SK-N-SH (cell line): ENCODE data around the gene TMEM176B. TPM values are rescaled to one million over a fixed set of nuclear protein-coding genes. Genes with fewer than 3 reads are reported as not detected.

ENCODE experiments used
- CTCF ChIA-PET: fragments of 300-600, 350-600 bp; formaldehyde crosslinking; extraction: SDS; loops from one replicate; lab custom pipeline; 2021; lab: Yijun Ruan, JAX
- POLR2A ChIA-PET: fragments of 350-600 bp; sonication (Branson Sonifier 250); formaldehyde crosslinking; extraction: SDS; loops from one replicate; lab custom pipeline; 2020; ENCODE audit warnings: antibody characterized with exemption, inconsistent platforms; lab: Yijun Ruan, JAX
- DNase-seq: peaks from one replicate; pipeline ENCODE4 v3.0.0; 2012
- H2AFZ ChIP-seq: fragments of 200-600 bp; sonication (generic); 2 replicates; pipeline ENCODE4 v1.8.1; 2016; ENCODE audit warnings: antibody characterized with exemption, mild to moderate bottlenecking, low read depth
- H3F3A ChIP-seq: fragments of 200-600 bp; sonication (generic); replicated peaks from 2 replicates; pipeline ENCODE3; 2016; ENCODE audit warnings: antibody characterized with exemption, mild to moderate bottlenecking; ENCODE audit not compliant: insufficient read depth
- H3K27ac ChIP-seq, 2 experiments: fragments of 200-500 bp in 1 of 2; fragments of 200-600 bp in 1 of 2; sonication (Bioruptor generic) in 1 of 2; sonication (generic), shearing (Covaris generic) in 1 of 2; 2 replicates each; pipeline versions ENCODE4 v1.5.1 to v1.6.1; 2014 to 2016; ENCODE audit warnings: low read depth in 2 of 2, inconsistent platforms in 1 of 2, low read length in 1 of 2, mild to moderate bottlenecking in 1 of 2, mixed read lengths in 1 of 2
- H3K27me3 ChIP-seq: fragments of 200-600 bp; sonication (generic), shearing (Covaris generic); 2 replicates; pipeline ENCODE4 v1.6.1; 2016; ENCODE audit warnings: mixed run types; ENCODE audit not compliant: insufficient read depth
- H3K36me3 ChIP-seq, 2 experiments: fragments of 200-500 bp in 1 of 2; fragments of 200-600 bp in 1 of 2; sonication (Bioruptor generic) in 1 of 2; sonication (generic) in 1 of 2; replicated peaks in 1 of 2; 2 replicates each; pipeline versions ENCODE3 to v1.5.1; 2014 to 2016; ENCODE audit warnings: low read length in 1 of 2, mild to moderate bottlenecking in 1 of 2; ENCODE audit not compliant: insufficient read depth in 2 of 2, control insufficient read depth in 1 of 2
- H3K4me1 ChIP-seq, 2 experiments: fragments of 200-500 bp in 1 of 2; fragments of 200-600 bp in 1 of 2; sonication (Bioruptor generic) in 1 of 2; sonication (generic), shearing (Covaris generic) in 1 of 2; 2 replicates each; pipeline versions ENCODE4 v1.5.1 to v1.6.1; 2014 to 2016; ENCODE audit warnings: low read depth in 1 of 2, low read length in 1 of 2, mixed run types in 1 of 2; ENCODE audit not compliant: insufficient read depth in 2 of 2, control insufficient read depth in 1 of 2
- H3K4me2 ChIP-seq: fragments of 200-600 bp; sonication (generic), shearing (Covaris generic); 2 replicates; pipeline ENCODE4 v1.6.1; 2017; ENCODE audit warnings: mixed run types
- H3K4me3 ChIP-seq, 2 experiments: fragments of 200-500 bp in 1 of 2; fragments of 200-600 bp in 1 of 2; sonication (Bioruptor generic) in 1 of 2; sonication (generic), shearing (Covaris generic) in 1 of 2; 2 replicates each; pipeline versions ENCODE4 v1.5.1 to v1.8.1; 2014 to 2016; ENCODE audit warnings: low read depth in 2 of 2, inconsistent platforms in 1 of 2, low read length in 1 of 2, mild to moderate bottlenecking in 1 of 2, mixed read lengths in 1 of 2, moderate library complexity in 1 of 2
- H3K79me2 ChIP-seq: fragments of 200-600 bp; sonication (generic); 2 replicates; pipeline ENCODE4 v1.8.1; 2017; ENCODE audit warnings: mild to moderate bottlenecking; ENCODE audit not compliant: insufficient read depth
- H3K9ac ChIP-seq: fragments of 200-600 bp; sonication (generic); 2 replicates; pipeline ENCODE4 v1.6.1; 2017; ENCODE audit warnings: mixed run types
- H3K9me2 ChIP-seq: fragments of 200-600 bp; sonication (generic); 2 replicates; pipeline ENCODE4 v1.6.1; 2017; ENCODE audit warnings: mixed run types
- H3K9me3 ChIP-seq: fragments of 200-600 bp; sonication (generic); 2 replicates; pipeline ENCODE4 v1.6.1; 2017; ENCODE audit warnings: mixed run types, mild to moderate bottlenecking, moderate library complexity
- H4K20me1 ChIP-seq: fragments of 200-600 bp; sonication (generic); 2 replicates; pipeline ENCODE4 v1.6.1; 2017; ENCODE audit warnings: mild to moderate bottlenecking, mixed run types; ENCODE audit not compliant: insufficient read depth
- EZH2phosphoT487 ChIP-seq: fragments of 200-600 bp; sonication (generic); IDR thresholded peaks from 2 replicates; pipeline ENCODE4 v1.6.1; 2017; ENCODE audit warnings: low read depth, mixed run types, mild to moderate bottlenecking, antibody characterized with exemption, moderate library complexity, borderline replicate concordance
- GABPA ChIP-seq: IDR thresholded peaks from 2 replicates; pipeline ENCODE4 v1.4.0; 2012; ENCODE audit warnings: low read depth, mild to moderate bottlenecking
- MXI1 ChIP-seq: IDR thresholded peaks from 2 replicates; pipeline ENCODE4 v1.6.1; 2012; ENCODE audit warnings: mild to moderate bottlenecking, low read depth, low read length, improper control_type of control experiment
- NFIC ChIP-seq: IDR thresholded peaks from 2 replicates; pipeline ENCODE4 v1.4.0; 2012; ENCODE audit warnings: borderline replicate concordance
- POLR2AphosphoS5 ChIP-seq: IDR thresholded peaks from 2 replicates; pipeline ENCODE4 v1.6.1; 2012; ENCODE audit warnings: low read depth, low read length
- RCOR1 ChIP-seq: fragments of 150-350 bp; IDR thresholded peaks from 2 replicates; pipeline ENCODE4 v1.6.1; 2017; ENCODE audit warnings: antibody characterized with exemption, low read length
- TCF12 ChIP-seq: IDR thresholded peaks from 2 replicates; pipeline ENCODE4 v1.4.0; 2012
- WGBS: methylation state at CpG from one replicate; pipeline ENCODE4 v1.1.6; 2017; ENCODE audit warnings: low lambda C conversion rate; 5-methylcytosine and 5-hydroxymethylcytosine counted together
- polyA plus RNA-seq, 3 experiments: library from polyadenylated mRNA; depleted of rRNA; stranded (reverse); fragments of >200 nt; gene quantifications; 2 replicates each; pipeline ENCODE4 v1.2.3, GENCODE V29; 2012
- TF ChIP-seq, protein P1 (sequence below): IDR thresholded peaks from 2 replicates; pipeline ENCODE4; 2012

Gene TMEM176B
- polyA plus RNA-seq, 1 of the 3 experiments (the other 2 are of a cell fraction): not detected

- Histone ChIP-seq H3K9ac (no peak overlapping the region), H3K9me3 (no peaks in the 10 kb centered on the region), H3F3A (peaks cover 3% of the 10 kb centered on the region), H2AFZ (no peak overlapping the region), H3K27ac (no peak overlapping the region), H3K27me3 (peaks cover 8% of the 10 kb centered on the region; the same call in 1 of the 2 replicates), H3K4me1 (no peaks in the 10 kb centered on the region), H3K36me3 (no peaks in the 10 kb centered on the region), H3K9me2 (no peaks in the 10 kb centered on the region), H4K20me1 (no peaks in the 10 kb centered on the region), H3K79me2 (no peaks in the 10 kb centered on the region), H3K4me2 (no peak overlapping the region), H3K4me3 (no peak overlapping the region)
- DNase-seq: no peak
- POLR2A ChIA-PET: no interaction called here
- TF ChIP-seq TCF12 (no peak), POLR2AphosphoS5 (no peak), NFIC (no peak), MXI1 (no peak), RCOR1 (no peak), GABPA (no peak)
- TF ChIP-seq, protein P1, sequence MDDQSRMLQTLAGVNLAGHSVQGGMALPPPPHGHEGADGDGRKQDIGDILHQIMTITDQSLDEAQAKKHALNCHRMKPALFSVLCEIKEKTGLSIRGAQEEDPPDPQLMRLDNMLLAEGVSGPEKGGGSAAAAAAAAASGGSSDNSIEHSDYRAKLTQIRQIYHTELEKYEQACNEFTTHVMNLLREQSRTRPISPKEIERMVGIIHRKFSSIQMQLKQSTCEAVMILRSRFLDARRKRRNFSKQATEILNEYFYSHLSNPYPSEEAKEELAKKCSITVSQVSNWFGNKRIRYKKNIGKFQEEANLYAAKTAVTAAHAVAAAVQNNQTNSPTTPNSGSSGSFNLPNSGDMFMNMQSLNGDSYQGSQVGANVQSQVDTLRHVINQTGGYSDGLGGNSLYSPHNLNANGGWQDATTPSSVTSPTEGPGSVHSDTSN: no peak
- CTCF ChIA-PET: interaction anchor here (0.6 to 1.7 kb wide), 7 partner anchors 9 to 334 kb away, joined by 3 to 7 read pairs (median 4); no protein-coding TSS in a partner anchor
- 43% methylated on average over 4 of the region's 4 CpGs for WGBS
Observed at GRCh38 chr7:150755473-150756099, 44.6 kb downstream of the TMEM176B start.

GRCh38 chr7:150754951-150755350 is 45.2 kb downstream of the TMEM176B start:
- no peak overlapping the region for H3K27ac ChIP-seq
- DNase-seq: no peak
- no peaks in the 10 kb centered on the region for H3K4me1 ChIP-seq
- no peak overlapping the region for H3K4me2 ChIP-seq
- no peak overlapping the region for H2AFZ ChIP-seq
- no peaks in the 10 kb centered on the region for H4K20me1 ChIP-seq
- no peaks in the 10 kb centered on the region for H3K79me2 ChIP-seq
- no peaks in the 10 kb centered on the region for H3K9me3 ChIP-seq
- peaks cover 8% of the 10 kb centered on the region; the same call in 1 of the 2 replicates for H3K27me3 ChIP-seq
- no peak overlapping the region for H3K9ac ChIP-seq
- CTCF ChIA-PET: interaction anchor here (0.7 to 1.6 kb wide), 5 partner anchors 10 to 469 kb away, joined by 3 to 5 read pairs (median 4); no protein-coding TSS in a partner anchor
- POLR2A ChIA-PET: no interaction called here
- H3F3A ChIP-seq: peaks cover 3% of the 10 kb centered on the region
- no peak for TF ChIP-seq EZH2phosphoT487
- TF ChIP-seq, protein P1: no peak
- H3K4me3 ChIP-seq: no peak overlapping the region
- H3K9me2 ChIP-seq: no peaks in the 10 kb centered on the region
- no peaks in the 10 kb centered on the region for H3K36me3 ChIP-seq
